Stromal cell of bone marrow (primary cell): ENCODE measurements around the gene DDIAS.
"Not testable (repeated sequence)": the region's sequence is repeated elsewhere in the genome, so short reads cannot be mapped to it uniquely, and the experiment has no call there.

ENCODE experiments used
- DNase-seq: peaks from one replicate; pipeline ENCODE4 v3.0.0-alpha.2; 2012; ENCODE audit warnings: low read depth

The DDIAS gene

GRCh38 chr11:82927264-82927880 is 25.8 kb downstream of the DDIAS start:
- peak; percentile 42 for DNase-seq

GRCh38 chr11:82929121-82929520 is 27.6 kb downstream of the DDIAS start:
- no peak for DNase-seq

GRCh38 chr11:82930229-82930628 is 28.7 kb downstream of the DDIAS start:
- DNase-seq, result no peak

- DNase-seq, result no peak
These were observed 29.2 kb downstream of the DDIAS start for GRCh38 chr11:82930734-82931133.

GRCh38 chr11:82932564-82932963 is 31.0 kb downstream of the DDIAS start:
- DNase-seq, result no peak

GRCh38 chr11:82936261-82936660 is 34.7 kb downstream of the DDIAS start:
- peak; percentile 15 for DNase-seq

- DNase-seq, result no peak
These were observed 36.0 kb downstream of the DDIAS start for GRCh38 chr11:82937554-82937953.

GRCh38 chr11:82939456-82939855 is 37.9 kb downstream of the DDIAS start:
- DNase-seq, result no peak

GRCh38 chr11:82942376-82942775 is 40.8 kb downstream of the DDIAS start:
- DNase-seq, result no peak

- DNase-seq, result not testable (repeated sequence)
These were observed 41.9 kb downstream of the DDIAS start for GRCh38 chr11:82943430-82943829.

GRCh38 chr11:82944198-82944597 is 42.7 kb downstream of the DDIAS start:
- DNase-seq, result no peak

GRCh38 chr11:82945041-82945440 is 43.5 kb downstream of the DDIAS start:
- DNase-seq, result not testable (repeated sequence)

- DNase-seq, result no peak
These were observed 44.1 kb downstream of the DDIAS start for GRCh38 chr11:82945682-82946081.

GRCh38 chr11:82949352-82949751 is 47.8 kb downstream of the DDIAS start:
- DNase-seq, result no peak

- not testable (repeated sequence) for DNase-seq
These were observed 49.0 kb downstream of the DDIAS start for GRCh38 chr11:82950502-82950901.

- DNase-seq, result not testable (repeated sequence)
These were observed 54.4 kb downstream of the DDIAS start for GRCh38 chr11:82955736-82956453.

- no peak for DNase-seq
These were observed 58.6 kb downstream of the DDIAS start for GRCh38 chr11:82959987-82960778.

GRCh38 chr11:82960779-82961143 is 59.2 kb downstream of the DDIAS start:
- DNase-seq, result no peak

GRCh38 chr11:82962021-82962420 is 60.5 kb downstream of the DDIAS start:
- not testable (repeated sequence) for DNase-seq

- DNase-seq, result no peak
These were observed 65.8 kb downstream of the DDIAS start for GRCh38 chr11:82967381-82967780.

- no peak for DNase-seq
These were observed 68.3 kb downstream of the DDIAS start for GRCh38 chr11:82969811-82970210.

- DNase-seq, result not testable (repeated sequence)
These were observed 69.1 kb downstream of the DDIAS start for GRCh38 chr11:82970507-82971083.

GRCh38 chr11:82971519-82971946 is 70.0 kb downstream of the DDIAS start:
- DNase-seq, result not testable (repeated sequence)
